Measurements from ENCODE around the gene SLC7A6. TPM values are rescaled to one million over a fixed set of nuclear protein-coding genes. Genes with fewer than 3 reads are reported as not detected.
A peak's percentile ranks its signal among the peaks of the same experiment; 100 is the strongest.

Gene SLC7A6
- total and polyA plus RNA-seq, 2 of the 8 experiments (the other 6 are each of a cell fraction or from before 2014, with no cell fraction given): 28.0 to 37.8 TPM

DNA sequence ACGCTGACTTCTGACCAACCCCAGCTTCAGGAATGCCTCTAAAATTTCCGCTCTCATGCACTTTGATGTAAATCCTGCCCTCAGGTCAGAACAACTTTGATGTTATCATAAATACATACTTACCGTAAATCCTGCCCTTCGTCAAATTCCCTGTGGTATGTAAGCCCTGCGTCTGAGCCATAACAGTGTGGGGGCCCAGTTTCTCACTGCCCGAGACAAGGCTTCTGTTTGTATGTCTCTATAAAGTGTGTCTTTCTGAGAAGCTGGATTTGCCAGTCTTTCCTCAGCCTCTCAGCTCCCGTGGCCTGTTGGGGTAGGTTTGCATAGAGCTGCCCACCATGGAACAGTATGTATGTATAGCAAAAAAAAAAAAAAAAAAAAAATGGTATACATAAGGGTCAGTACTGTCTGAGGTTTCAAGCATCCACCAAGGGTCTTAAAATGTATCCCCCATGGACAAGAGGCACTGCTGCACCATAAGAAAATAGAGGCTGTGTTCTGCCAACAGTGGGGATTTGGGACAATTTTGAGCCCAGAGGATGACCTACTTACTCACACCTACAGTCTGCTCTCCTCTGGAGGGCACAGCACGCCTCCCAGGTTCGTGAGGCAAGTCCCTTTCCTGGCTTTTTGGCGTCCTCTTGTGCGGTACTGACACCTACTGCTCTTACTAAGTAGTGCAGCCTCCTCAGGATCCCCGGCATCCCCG, 64.0 kb downstream of the SLC7A6 start:
- 57% methylated on average over 13 of the region's 13 CpGs; no CpG with 5 or more reads in 1 of the 2 experiments for WGBS, 2 experiments (ENCODE audit: extremely low coverage in 1 of 2, insufficient coverage in 1 of 2, insufficient read length in 1 of 2, insufficient replicate concordance in 2 of 2, low coverage in 1 of 2, low lambda C conversion rate in 2 of 2, missing lambda C conversion rate in 1 of 2)
- Histone ChIP-seq H2BK5ac (ENCODE audit: low read depth, low read length) (no peak overlapping the region), H3K4ac (replicated peaks; ENCODE audit: insufficient read length, low read depth, low read length) (no peak overlapping the region), H3K4me1 (replicated peaks in 1 of 4; ENCODE audit: control insufficient read depth in 3 of 4, insufficient read depth in 4 of 4, low read length in 3 of 4) (peaks cover 0 to 4% (median 1%) of the 10 kb centered on the region in 4 experiments; a peak in 2 of 7 replicates), H2AFZ (ENCODE audit: low read length) (no peak overlapping the region), H3K4me2 (ENCODE audit: insufficient read depth in 1 of 2, low read depth in 2 of 2, low read length in 2 of 2) (no peak overlapping the region; a peak in 1 of 4 replicates), H3K14ac (ENCODE audit: insufficient read length) (no peak overlapping the region), H3K23ac (ENCODE audit: insufficient read length) (no peak overlapping the region), H3K23me2 (ENCODE audit: low read depth, low read length) (no peaks in the 10 kb centered on the region), H2BK120ac (replicated peaks; ENCODE audit: low read depth, low read length) (no peak overlapping the region), H3K79me2 (ENCODE audit: control insufficient read depth in 1 of 2, insufficient read depth in 2 of 2, low read length in 2 of 2) (no peaks in the 10 kb centered on the region), H3K79me1 (ENCODE audit: low read depth, low read length) (no peaks in the 10 kb centered on the region), H4K8ac (ENCODE audit: extremely low read depth, insufficient read depth, low read length) (no peak overlapping the region), H2AK5ac (ENCODE audit: low read depth, low read length) (no peak overlapping the region), H3K4me3 (ENCODE audit: extremely low read depth in 1 of 4, insufficient read depth in 2 of 4, low read depth in 3 of 4, low read length in 4 of 4) (no peak overlapping the region), H3K27me3 (replicated peaks in 1 of 4; ENCODE audit: control insufficient read depth in 3 of 4, extremely low read depth in 1 of 4, insufficient read depth in 3 of 4, low read length in 3 of 4) (no peaks in the 10 kb centered on the region), H4K20me1 (replicated peaks in 1 of 2; ENCODE audit: control insufficient read depth in 1 of 2, insufficient read depth in 2 of 2, low read length in 2 of 2) (peaks cover 1 to 10% of the 10 kb centered on the region in 2 experiments), H3K27ac (ENCODE audit: low read depth, low read length) (no peak overlapping the region), H2BK15ac (ENCODE audit: low read length) (no peak overlapping the region), H3K36me3 (ENCODE audit: control insufficient read depth in 2 of 4, insufficient read depth in 4 of 4, low read length in 3 of 4) (peaks cover 2 to 21% (median 12%) of the 10 kb centered on the region in 4 experiments; a peak in 5 of 8 replicates), H4K5ac (ENCODE audit: insufficient read length, low read depth, low read length) (no peak overlapping the region), H4K91ac (replicated peaks; ENCODE audit: insufficient read length, low read length) (no peak overlapping the region), H3K9me3 (ENCODE audit: insufficient read depth in 2 of 2, low read depth in 1 of 2, low read length in 1 of 2) (no peaks in the 10 kb centered on the region), H3K18ac (ENCODE audit: extremely low read depth, low read length) (no peak overlapping the region), H2BK20ac (ENCODE audit: low read length) (no peak overlapping the region), H2BK12ac (ENCODE audit: low read depth, low read length) (no peak overlapping the region), H3K56ac (replicated peaks; ENCODE audit: insufficient read length, low read depth, low read length) (no peak overlapping the region), H3K9ac (replicated peaks in 1 of 4; ENCODE audit: extremely low read depth in 1 of 4, low read depth in 3 of 4, low read length in 3 of 4) (no peak overlapping the region)
- CTCF ChIA-PET (ENCODE audit: partially characterized antibody): interaction anchor here (0.7 to 16.2 kb wide), 28 partner anchors 9 to 227 kb away, joined by 3 to 221 read pairs (median 6); partner anchors contain the start of genes ESRP2, PLA2G15, PRMT7 and SLC7A6
- POLR2A ChIA-PET (ENCODE audit: partially characterized antibody): interaction anchor here (1.0 to 8.7 kb wide), 8 partner anchors 9 to 68 kb away, joined by 3 to 44 read pairs (median 4); partner anchors contain the start of genes PRMT7, SLC7A6 and SLC7A6OS
- DNase-seq (ENCODE audit: low read depth in 1 of 2, low spot score in 2 of 2): peak; percentile 69 to 90
- peak; percentile 87 for FAIRE-seq
- TF ChIP-seq KDM5A (IDR thresholded peaks at IDR 0.05; ENCODE audit: low read length) (0 out of 2 replicates have a peak, but pooled peaks have one; percentile 26), SIN3A (conservative IDR thresholded peaks at IDR 0.05 in 1 of 2, IDR thresholded peaks at IDR 0.05 in 1 of 2; ENCODE audit: low read depth in 1 of 2, low read length in 2 of 2) (peak in 1 of 2 experiments; percentile 65; a peak in 2 of 4 replicates), SP1 (IDR thresholded peaks at IDR 0.05; ENCODE audit: low read depth, low read length) (no peak), SP4 (IDR thresholded peaks at IDR 0.05; ENCODE audit: low read length) (no peak), GABPA (IDR thresholded peaks at IDR 0.05; ENCODE audit: borderline replicate concordance, insufficient read depth, low read length) (no peak), FOSL1 (IDR thresholded peaks at IDR 0.05; ENCODE audit: insufficient read depth, low read depth, low read length) (no peak), RNF2 (IDR thresholded peaks at IDR 0.05; ENCODE audit: borderline replicate concordance, low read depth, low read length, missing control alignments, poor library complexity, severe bottlenecking) (no peak)
- TF ChIP-seq, protein P1, sequence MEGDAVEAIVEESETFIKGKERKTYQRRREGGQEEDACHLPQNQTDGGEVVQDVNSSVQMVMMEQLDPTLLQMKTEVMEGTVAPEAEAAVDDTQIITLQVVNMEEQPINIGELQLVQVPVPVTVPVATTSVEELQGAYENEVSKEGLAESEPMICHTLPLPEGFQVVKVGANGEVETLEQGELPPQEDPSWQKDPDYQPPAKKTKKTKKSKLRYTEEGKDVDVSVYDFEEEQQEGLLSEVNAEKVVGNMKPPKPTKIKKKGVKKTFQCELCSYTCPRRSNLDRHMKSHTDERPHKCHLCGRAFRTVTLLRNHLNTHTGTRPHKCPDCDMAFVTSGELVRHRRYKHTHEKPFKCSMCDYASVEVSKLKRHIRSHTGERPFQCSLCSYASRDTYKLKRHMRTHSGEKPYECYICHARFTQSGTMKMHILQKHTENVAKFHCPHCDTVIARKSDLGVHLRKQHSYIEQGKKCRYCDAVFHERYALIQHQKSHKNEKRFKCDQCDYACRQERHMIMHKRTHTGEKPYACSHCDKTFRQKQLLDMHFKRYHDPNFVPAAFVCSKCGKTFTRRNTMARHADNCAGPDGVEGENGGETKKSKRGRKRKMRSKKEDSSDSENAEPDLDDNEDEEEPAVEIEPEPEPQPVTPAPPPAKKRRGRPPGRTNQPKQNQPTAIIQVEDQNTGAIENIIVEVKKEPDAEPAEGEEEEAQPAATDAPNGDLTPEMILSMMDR (IDR thresholded peaks at IDR 0.05; ENCODE audit: control extremely low read depth in 1 of 3, insufficient read depth in 1 of 3, low read depth in 1 of 3, low read length in 3 of 3): peak; percentile 86 to 96 (median 94)
